HG02981 (cell line): ENCODE results near the gene SH3RF3.

Experiments used
- ATAC-seq: cut with Tn5 transposase; IDR thresholded peaks from one replicate; pipeline ENCODE4 v1.9.1; 2021; ENCODE audit warnings: mild to moderate bottlenecking, moderate library complexity; ENCODE audit not compliant: unreplicated experiment

The SH3RF3 gene

DNA sequence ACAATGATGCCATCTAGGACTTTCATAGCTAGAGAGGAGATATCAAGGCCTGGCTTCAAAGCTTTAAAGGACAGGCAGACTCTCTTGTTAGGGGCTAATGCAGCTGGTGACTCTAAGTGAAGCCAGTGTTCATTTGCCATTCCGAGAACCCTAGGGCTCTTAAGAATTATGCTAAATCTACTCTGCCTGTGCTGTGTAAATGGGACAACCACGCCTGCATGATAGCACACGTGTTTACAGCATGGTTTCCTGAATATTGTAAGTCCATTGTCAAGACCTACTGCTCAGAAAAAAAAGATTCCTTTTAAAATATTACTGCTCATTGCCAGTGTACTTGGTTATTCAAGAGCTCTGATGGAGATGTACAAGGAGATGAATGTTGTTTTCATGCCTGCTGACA is 296.4 kb downstream of the SH3RF3 start:
- ATAC-seq = no peak

DNA sequence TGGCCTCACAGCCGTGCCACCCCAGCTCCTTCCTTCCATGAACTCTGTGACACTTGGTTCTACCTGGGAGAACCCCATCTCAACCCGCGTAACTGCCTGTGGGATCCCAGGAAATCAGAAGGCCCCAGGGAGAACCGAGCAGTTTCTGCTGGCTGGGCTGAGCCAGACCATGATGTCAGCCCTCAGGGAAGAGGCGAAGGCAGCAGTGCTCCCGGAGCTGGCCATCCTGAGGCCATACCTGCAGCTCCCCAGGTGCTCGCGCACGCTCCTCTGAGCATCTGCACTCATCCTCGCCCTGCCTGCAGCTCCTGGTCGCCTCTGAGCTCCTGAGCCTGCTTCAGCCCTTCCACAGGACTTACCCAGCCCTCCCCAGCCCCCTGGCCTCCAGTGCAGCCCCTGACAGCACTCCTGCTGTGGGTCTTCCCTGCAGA is 298.7 kb downstream of the SH3RF3 start:
- ATAC-seq = no peak

DNA sequence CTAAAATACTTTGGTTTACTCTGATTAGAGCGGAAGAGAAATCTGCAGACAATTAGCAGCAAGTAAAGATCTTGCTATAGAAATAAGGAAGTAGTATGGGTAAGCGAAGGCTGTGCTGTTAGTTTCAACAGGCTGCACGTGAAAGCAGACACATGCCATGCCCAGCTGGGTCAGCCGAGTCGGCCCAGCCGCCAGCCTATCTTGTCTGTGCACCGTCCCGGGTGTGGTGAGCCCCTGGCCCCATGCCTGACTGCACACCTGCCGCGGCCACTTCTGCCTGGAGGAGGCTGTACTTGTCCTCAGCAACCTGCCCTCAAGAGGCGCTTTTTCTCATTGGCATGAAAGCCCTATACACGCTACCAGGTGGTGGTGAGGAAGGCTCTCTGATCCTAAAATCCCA is 299.3 kb downstream of the SH3RF3 start:
- no peak for ATAC-seq

GRCh38 chr2:109428841-109429566 is 300.0 kb downstream of the SH3RF3 start:
- ATAC-seq = no peak

- no peak for ATAC-seq
These were observed 300.7 kb downstream of the SH3RF3 start for GRCh38 chr2:109429567-109430328.

- ATAC-seq = no peak
These were observed 301.3 kb downstream of the SH3RF3 start for GRCh38 chr2:109430329-109430636.

DNA sequence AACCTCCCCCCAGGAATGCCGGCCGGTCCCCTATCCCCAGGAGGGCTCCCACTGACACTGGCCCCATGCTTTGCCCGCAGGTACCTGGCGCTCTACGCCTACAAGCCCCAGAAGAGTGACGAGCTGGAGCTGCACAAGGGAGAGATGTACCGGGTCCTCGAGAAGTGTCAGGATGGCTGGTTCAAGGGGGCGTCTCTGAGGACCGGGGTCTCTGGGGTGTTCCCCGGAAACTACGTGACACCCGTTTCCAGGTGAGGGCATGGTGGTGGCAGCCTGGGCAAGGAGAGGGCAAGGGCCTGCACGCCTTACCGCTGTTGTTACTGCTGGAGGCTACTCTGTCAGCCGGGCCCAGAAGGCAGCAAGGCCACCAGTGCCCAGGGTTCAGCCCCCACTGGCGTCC is 303.4 kb downstream of the SH3RF3 start:
- ATAC-seq = no peak

- no peak for ATAC-seq
These were observed 304.5 kb downstream of the SH3RF3 start for GRCh38 chr2:109433486-109433885.

GRCh38 chr2:109433926-109434325 is 304.9 kb downstream of the SH3RF3 start:
- no peak for ATAC-seq

DNA sequence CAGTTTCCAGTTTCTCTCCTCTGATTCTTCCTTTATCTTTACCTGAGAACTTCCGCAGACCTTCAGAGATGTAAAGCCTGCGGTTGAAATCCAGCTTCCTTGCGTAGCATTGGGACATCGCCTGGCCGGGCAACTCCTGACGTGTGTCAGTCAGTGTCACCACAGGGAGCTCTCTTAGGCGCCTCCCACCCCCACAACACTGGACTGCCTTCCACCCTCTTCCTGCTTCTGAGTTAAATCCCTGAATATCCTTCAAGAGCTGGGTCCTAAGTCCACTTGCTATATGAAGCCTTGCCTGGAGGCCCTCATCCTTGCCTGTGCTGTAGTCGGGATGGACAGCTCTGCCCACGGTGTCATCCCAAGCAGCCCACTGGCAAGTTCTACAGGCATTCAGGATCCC is 305.3 kb downstream of the SH3RF3 start:
- ATAC-seq = no peak

DNA sequence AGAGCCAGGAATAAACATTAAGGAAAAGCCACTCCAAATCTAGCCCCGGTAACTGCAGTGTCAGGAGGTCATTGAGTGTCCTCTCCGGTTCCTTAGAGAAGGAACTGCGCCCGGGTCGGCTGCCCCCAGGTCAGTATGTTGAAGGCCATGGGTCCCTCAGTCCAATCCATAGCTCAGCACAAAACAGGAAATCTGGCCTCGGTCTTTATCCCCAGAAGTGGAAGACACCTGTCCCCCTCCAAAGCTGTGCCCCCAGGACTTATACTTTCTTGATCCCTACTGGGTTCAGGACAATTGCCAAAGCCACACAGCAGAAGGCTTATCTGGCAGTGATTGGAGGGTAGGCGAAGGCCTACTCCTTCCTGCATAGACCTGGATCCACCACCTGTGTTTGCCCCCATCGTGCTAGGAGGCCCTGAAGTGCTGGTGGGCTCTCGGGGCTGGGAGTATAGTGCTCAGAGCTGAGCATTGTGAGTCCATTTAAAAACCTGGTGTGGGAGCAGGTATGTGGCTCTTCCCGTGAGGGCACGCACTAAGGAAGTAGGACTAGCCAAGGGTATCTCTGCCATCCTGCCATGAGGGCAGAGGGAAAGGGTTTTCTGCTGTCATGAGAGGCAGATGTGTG is 306.2 kb downstream of the SH3RF3 start:
- no peak for ATAC-seq

GRCh38 chr2:109435901-109436598 is 307.0 kb downstream of the SH3RF3 start:
- no peak for ATAC-seq

DNA sequence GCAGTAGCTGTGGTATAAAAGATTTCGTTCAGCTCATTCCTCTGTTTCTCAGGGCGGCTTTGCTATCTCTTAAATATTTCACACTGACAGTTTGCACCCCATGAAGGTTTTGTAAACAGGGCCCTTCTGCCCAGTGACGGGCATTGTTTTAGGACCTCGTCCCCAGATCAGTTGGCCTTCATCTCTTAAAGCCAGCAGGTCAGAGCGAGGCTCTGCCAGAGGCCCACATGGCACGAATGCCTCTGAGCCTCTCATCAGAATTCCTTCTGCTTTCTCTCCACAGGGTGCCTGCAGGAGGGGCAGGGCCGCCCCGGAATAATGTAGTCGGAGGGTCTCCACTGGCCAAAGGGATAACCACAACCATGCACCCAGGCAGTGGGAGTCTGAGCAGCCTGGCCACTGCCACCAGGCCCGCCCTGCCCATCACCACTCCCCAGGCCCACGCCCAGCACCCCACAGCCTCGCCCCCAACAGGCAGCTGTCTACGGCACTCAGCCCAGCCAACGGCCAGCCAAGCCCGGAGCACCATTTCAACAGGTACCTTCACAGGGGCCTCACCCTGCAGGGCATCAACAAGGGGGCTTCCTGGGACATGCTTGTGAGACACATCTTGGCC is 307.7 kb downstream of the SH3RF3 start:
- ATAC-seq = no peak

DNA sequence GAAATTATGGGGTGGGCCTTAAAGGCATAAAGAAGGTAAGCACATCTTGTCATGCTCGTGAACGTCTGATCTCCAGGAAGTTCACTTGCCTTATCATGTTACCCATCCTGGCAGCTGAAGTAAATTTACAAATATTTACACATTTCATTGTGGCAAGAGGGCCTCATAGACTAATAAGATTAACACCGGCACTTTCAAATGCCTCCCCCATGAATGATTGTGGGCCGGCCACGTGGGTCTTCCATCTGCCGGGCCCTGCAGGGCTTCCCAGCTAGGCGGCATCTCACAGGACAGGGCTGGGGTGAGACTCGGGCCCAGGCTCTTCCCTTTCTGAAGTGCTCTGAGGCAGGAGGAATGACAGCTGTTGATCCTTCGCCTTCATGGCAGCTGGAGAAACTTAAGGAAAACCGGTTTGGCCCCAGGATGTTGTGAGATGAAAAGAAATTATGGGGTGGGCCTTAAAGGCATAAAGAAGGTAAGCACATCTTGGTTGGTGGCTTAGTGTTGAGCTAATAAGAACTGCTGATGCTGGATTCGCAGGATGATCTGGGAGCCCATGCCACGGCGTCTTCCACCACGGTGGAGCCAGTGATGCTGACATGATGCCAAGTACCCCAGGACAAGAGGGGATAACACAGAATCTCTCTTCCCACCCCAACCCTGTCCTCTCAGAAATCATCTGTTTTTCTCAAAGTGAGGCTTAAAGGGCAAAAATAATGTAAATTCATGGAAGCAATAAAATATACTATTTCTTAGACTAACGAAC is 308.5 kb downstream of the SH3RF3 start:
- no peak for ATAC-seq

GRCh38 chr2:109438146-109438545 is 309.1 kb downstream of the SH3RF3 start:
- ATAC-seq = no peak

GRCh38 chr2:109438773-109439389 is 309.9 kb downstream of the SH3RF3 start:
- no peak for ATAC-seq

DNA sequence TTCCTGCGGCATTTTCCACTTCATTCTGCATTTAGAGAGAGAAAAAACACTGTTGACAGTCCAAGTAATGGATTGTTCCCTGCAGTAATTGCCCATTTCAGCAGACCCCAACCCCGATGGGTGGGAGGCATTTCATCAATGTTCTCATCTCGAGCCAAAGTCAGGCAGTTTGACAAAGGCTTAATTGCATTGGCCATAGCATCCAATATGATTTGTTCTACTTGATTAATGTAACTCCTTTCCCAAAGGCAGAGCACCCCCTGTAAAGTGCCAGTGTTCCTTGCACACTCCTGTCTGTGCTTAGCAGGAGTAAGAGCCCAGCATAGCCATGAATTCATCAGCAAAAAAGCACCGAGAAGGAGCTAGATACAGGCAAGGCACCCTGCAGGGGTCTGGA is 310.4 kb downstream of the SH3RF3 start:
- no peak for ATAC-seq

- ATAC-seq = no peak
These were observed 311.0 kb downstream of the SH3RF3 start for GRCh38 chr2:109439986-109440385.

DNA sequence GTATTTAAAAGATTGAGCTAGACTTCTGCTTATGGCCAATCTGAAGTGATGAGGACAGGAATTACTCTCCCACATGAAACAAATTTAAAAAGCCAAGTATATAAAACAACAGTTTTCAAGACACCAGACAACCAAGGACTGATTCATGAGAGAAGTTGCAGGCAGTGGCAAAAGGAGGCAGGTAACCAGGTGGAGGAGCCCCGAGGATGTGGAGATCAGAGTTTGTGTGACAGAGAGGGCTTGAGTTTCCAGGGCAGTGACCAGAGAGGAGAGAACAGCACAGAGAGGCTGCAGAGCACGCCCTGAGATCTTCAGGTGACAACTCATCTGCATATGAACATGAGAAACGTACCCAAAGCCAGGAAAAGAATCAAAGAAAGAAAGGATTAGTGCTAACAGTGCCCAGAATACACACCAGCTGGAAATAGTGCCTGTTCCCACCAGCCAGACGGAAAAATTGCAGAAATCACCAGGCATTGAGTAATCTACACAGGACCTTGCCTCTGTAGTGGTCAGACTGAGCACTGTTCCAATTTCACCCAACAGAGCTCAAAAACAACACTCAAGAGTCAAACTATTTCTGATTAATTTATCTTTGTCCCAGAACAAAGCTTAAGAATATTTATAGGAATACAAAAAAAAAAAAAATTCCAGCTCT is 311.6 kb downstream of the SH3RF3 start:
- ATAC-seq = no peak
